Muscle layer of colon (tissue), 2 donors: Measurements from ENCODE around the gene AIPL1.

Source experiments
- H3K27ac ChIP-seq: one replicate; pipeline ENCODE4 v1.7.0; 2013; ENCODE audit warnings: low read depth, mild to moderate bottlenecking, low read length, moderate library complexity
- H3K27me3 ChIP-seq, 2 donors: one replicate each; pipeline ENCODE4 v1.7.0; 2013; ENCODE audit warnings: low read length in 2 of 2, mild to moderate bottlenecking in 2 of 2; ENCODE audit not compliant: insufficient read depth in 2 of 2, control insufficient read depth in 1 of 2
- H3K36me3 ChIP-seq: one replicate; pipeline ENCODE4 v1.7.0; 2013; ENCODE audit warnings: mild to moderate bottlenecking, low read length; ENCODE audit not compliant: insufficient read depth
- H3K4me1 ChIP-seq: one replicate; pipeline ENCODE4 v1.7.0; 2013; ENCODE audit warnings: mild to moderate bottlenecking, low read length; ENCODE audit not compliant: insufficient read depth
- H3K4me3 ChIP-seq, 2 donors: one replicate each; pipeline ENCODE4 v1.7.0; 2013; ENCODE audit warnings: low read length in 2 of 2, low read depth in 1 of 2, mild to moderate bottlenecking in 1 of 2, moderate library complexity in 1 of 2
- H3K9ac ChIP-seq: one replicate; pipeline ENCODE4 v1.7.0; 2013; ENCODE audit warnings: low read length
- H3K9me3 ChIP-seq: one replicate; pipeline ENCODE4 v1.7.0; 2013; ENCODE audit warnings: mild to moderate bottlenecking, low read length
- donor health status: abdominal sarcoma.
- donor health status: Adenocarcinoma of cecum.

The AIPL1 gene

DNA sequence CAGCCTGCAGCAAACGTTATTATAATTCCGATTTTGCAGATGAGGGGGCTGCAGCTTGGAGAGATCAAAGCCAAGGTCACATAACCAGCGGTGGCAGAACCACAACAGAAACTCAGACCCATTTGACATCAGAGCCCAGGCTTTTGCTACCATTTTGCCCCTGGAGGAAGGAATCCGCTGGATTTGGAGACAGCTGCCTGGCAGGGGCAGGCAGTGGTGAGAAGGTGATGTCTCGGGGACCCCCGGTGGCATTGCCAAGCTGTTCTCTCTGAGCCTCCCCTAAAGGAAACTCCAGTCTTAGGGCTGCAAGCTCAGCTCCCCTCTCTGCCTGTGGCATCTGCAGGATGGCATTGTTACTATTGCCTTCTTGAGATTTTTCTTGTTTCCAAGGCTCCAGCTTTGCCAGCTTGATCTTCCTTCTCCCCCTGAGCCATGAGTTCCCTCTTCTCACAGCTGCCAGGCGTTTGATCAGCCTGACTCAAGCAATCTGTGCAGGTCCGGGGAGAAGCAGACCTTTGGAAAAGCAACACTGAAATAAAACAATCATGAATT lies 40.8 kb downstream of the AIPL1 start:
- Histone ChIP-seq H3K9me3 (no peaks in the 10 kb centered on the region), H3K27me3 (peaks cover 0 to 10% of the 10 kb centered on the region in 2 donors), H3K36me3 (no peaks in the 10 kb centered on the region), H3K27ac (no peak overlapping the region), H3K4me1 (no peaks in the 10 kb centered on the region), H3K4me3 (no peak overlapping the region), H3K9ac (no peak overlapping the region)

DNA sequence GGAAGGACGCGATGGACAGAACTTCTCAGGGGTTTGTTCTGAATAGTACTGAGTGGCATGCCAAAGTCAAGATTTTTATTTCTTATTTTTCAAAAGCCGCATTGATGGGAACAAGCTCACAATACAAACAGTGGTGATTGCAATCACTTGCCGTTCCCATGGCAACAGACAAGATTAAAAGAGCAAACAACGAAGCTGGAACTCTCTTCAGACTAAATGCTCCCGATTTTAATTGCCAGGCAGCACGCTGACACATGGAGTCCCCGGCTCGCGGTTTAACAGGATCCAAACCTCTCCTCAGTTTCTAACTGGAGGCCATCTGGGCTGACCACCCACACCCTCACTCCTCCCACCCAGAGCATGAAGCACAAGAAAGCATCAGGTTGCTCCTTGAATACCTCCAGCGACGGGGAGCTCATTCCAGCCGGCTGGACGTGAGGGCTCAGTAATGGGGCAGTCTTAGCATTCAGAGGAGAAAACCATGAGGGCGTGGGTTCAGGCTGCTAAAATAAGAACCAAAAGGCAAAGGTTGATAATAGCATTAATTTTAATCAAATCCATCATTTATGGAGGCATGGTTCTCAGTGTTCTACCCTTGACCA lies 41.5 kb downstream of the AIPL1 start:
- Histone ChIP-seq H3K9me3 (no peaks in the 10 kb centered on the region), H3K27me3 (peaks cover 0 to 10% of the 10 kb centered on the region in 2 donors), H3K4me1 (no peaks in the 10 kb centered on the region), H3K9ac (no peak overlapping the region), H3K4me3 (no peak overlapping the region), H3K36me3 (no peaks in the 10 kb centered on the region), H3K27ac (no peak overlapping the region)

DNA sequence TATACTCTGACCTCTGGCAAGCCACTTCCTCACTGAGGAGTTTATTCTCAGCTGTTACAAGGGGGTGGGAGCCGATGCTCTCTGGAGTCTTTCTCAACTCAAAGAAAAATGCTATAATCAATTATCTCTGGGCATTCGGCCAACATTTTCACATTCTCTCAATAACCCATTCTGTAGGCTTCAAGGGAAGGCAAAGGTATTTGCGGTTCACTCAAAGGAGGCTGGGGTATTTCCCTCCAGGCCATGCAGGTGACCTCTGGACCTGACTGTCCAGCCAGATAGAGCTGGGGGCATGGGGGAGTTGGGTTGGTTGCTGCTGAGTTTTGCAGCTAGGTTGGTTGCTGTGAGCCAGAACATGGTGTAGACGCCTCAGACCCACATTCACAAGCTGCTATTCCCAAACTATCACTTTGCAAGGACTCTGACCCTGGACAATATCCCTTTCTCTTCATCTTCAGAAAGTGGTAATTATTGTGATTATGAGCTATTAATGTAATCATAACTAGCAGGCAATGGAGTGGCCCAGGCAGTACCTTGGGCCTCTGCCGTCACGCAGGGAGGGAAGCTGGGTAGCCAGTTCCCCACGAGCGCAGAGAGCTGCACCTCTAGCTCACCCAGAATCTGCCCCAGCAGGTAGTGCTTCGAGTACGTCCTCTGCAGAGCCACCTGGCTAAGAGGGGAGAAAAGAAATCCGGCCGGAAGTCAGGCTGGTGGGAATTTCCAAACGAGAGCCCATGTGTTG lies 42.1 kb downstream of the AIPL1 start:
- Histone ChIP-seq H3K27ac (no peak overlapping the region), H3K36me3 (no peaks in the 10 kb centered on the region), H3K4me1 (no peaks in the 10 kb centered on the region), H3K4me3 (no peak overlapping the region), H3K9me3 (no peaks in the 10 kb centered on the region), H3K27me3 (peaks cover 0 to 10% of the 10 kb centered on the region in 2 donors), H3K9ac (no peak overlapping the region)

DNA sequence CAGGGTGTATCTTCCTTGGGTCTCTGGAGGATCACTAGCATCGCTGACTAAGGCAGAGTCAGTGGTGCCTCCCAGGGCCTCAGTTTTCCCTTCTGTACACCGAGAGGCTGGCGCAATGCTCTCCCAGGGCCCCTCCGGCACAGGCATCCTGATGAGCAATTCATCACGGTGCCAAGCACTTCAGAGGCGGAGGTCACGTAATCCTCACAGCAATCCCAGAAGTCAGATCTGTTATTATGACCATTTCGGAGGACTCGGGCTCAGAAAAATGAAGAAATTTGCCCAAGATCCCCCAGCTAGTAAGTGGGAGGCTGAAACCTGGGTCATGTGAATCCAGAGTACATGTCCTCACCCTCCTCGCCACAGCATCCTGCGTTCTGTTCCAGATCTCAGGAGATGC lies 46.5 kb downstream of the AIPL1 start:
- Histone ChIP-seq H3K27ac (no peak overlapping the region), H3K4me1 (no peaks in the 10 kb centered on the region), H3K27me3 (no peaks in the 10 kb centered on the region)

DNA sequence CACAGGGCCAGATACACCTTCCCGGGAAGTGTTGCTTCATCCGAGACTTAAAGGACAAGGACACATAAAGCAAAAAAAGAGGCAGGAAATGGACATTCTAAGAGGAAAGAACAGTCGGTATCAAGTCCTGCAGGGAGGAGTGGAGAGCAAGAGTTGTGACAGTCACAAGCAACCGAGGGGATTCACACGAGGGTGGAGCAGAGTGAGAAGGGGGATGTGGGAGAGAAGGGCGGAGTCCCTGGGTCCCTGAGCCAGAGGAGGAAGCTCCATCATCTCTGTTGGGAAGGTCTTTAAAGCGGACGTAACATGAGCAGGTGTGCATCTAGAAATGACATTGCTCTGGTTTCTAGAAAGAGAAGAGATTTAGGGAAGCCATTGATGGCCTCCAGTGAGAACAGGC lies 47.1 kb downstream of the AIPL1 start:
- H3K9ac ChIP-seq = no peak overlapping the region
- no peak overlapping the region for H3K27ac ChIP-seq
- H3K4me3 ChIP-seq = no peak overlapping the region
- H3K27me3 ChIP-seq = no peaks in the 10 kb centered on the region
- H3K4me1 ChIP-seq = no peaks in the 10 kb centered on the region
- H3K9me3 ChIP-seq = no peaks in the 10 kb centered on the region
- no peaks in the 10 kb centered on the region for H3K36me3 ChIP-seq

More for the DNA sequence above, 46.5 kb downstream of the AIPL1 start:
- Histone ChIP-seq H3K9ac (no peak overlapping the region), H3K9me3 (no peaks in the 10 kb centered on the region), H3K36me3 (no peaks in the 10 kb centered on the region), H3K4me3 (no peak overlapping the region)

DNA sequence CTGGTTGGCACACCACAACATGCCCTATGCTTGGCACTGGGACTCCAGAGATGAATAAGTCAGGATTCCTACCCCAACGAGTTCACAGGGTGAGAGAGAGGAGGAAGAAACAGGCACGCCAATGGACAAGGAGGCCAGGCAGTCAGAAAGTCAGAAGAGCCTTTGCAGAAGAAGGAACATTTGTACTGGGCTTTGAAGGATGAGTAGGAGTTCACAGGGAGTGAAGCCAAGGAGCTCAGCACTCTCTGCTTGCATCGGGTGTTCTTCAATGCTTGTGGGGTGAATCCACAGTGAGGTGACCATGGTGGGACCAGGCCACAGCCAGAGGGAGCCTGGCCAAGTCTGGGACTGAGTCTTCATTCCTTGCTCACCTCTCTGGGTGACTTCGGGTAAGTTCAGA lies 47.5 kb downstream of the AIPL1 start:
- no peaks in the 10 kb centered on the region for H3K4me1 ChIP-seq
- H3K9me3 ChIP-seq = no peaks in the 10 kb centered on the region
- H3K4me3 ChIP-seq = no peak overlapping the region
- no peak overlapping the region for H3K27ac ChIP-seq
- H3K9ac ChIP-seq = no peak overlapping the region
- no peaks in the 10 kb centered on the region for H3K36me3 ChIP-seq
- H3K27me3 ChIP-seq = no peaks in the 10 kb centered on the region

DNA sequence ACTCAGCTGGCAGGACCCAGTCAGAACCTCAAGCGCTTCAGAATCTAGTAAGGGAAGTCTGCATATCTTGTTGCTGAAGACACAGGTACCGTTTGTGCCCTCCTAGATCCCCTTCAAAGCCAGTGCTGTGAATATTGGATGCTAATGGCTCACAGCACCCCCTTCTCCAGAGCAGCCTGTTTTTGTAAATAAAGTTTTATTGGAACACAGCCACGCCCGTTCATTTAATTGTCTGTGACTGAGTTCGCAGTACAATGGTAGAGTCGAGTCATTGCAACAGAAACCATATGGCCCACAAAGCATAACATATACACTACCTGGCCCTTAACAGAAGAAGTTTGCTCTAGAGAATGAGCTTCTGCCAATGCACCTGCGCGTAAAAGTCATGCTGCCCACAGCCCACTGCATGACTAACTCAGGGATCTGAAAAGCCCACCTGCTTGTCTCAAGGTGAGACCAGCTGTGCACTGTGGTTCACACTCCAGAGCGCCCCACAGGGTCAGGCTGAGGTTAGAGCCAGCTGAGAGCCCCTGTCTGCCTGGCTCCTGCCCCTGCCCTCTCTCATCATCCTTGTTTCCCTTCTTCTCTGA lies 48.8 kb downstream of the AIPL1 start:
- Histone ChIP-seq H3K9me3 (no peaks in the 10 kb centered on the region), H3K4me1 (no peaks in the 10 kb centered on the region)

DNA sequence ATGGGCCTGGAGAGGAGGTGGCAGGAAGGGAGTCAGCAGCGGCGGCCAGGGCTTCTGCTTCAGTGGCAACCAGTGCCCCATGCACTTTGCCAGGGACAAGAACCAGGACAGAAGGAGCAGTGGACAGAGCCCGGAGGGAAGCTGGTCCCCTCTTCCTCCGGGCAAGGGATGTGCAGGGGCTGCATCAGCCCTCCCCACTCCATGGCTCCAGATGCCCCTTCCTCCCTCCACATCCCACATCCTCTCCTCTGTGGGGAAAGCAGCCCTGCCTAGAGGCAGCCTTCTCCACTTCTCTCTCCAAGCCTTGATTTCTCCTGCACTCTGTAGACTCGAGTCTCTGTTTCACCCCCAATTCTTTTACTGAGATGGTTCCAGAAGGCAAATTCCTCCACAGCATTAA lies 50.4 kb downstream of the AIPL1 start:
- Histone ChIP-seq H3K27ac (no peak overlapping the region), H3K27me3 (no peaks in the 10 kb centered on the region), H3K9ac (no peak overlapping the region), H3K36me3 (no peaks in the 10 kb centered on the region), H3K4me3 (no peak overlapping the region), H3K4me1 (no peaks in the 10 kb centered on the region), H3K9me3 (no peaks in the 10 kb centered on the region)

More for the DNA sequence above, 48.8 kb downstream of the AIPL1 start:
- H3K9ac ChIP-seq = no peak overlapping the region
- no peak overlapping the region for H3K4me3 ChIP-seq
- no peaks in the 10 kb centered on the region for H3K27me3 ChIP-seq
- no peaks in the 10 kb centered on the region for H3K36me3 ChIP-seq
- H3K27ac ChIP-seq = no peak overlapping the region

DNA sequence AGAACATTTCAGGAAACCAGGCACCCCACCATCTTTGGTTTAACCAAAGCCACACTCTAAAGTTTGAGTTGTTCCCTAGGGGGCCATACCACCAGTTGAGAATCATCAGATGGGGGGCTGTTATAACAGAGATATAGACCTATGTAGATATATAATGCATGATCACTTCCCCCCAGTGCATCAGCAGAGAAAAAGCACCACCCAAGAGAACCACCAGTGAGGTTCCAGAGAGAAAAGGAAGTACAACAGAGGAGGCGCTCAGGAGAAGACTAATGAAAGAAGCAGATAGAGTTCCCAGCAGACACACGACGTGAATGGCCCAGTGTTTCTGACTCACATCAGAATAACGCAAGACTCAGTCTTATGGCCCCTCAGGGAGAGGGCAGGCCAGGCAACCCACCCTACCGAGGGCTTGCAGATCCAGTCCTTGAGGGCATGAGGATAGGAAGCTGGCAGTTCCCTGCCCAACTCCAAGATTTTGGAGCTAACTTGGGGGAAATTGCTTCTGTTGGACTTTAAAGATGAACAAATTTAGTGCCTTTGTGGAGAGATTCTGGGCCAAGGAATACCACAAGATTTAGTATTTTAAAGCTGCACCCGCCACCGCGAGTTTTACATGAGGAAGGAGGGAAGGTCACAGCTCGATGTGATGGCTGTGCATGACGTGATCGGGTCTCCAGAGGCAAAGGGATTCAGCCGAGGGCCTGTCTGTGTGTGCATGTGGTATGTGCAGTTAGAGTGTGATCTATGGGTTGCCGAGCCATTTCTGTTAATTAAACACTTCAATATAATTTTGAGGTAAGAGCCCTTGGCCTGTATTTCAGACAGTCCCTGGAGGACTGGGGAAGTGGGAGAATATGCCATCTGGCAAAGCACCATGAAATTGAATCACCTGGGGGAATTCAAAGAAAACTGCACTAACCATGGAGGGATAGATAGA lies 53.1 kb downstream of the AIPL1 start:
- Histone ChIP-seq H3K9ac (no peak overlapping the region), H3K27me3 (no peaks in the 10 kb centered on the region), H3K27ac (no peak overlapping the region), H3K4me1 (no peaks in the 10 kb centered on the region), H3K9me3 (no peaks in the 10 kb centered on the region), H3K36me3 (no peaks in the 10 kb centered on the region), H3K4me3 (no peak overlapping the region)

DNA sequence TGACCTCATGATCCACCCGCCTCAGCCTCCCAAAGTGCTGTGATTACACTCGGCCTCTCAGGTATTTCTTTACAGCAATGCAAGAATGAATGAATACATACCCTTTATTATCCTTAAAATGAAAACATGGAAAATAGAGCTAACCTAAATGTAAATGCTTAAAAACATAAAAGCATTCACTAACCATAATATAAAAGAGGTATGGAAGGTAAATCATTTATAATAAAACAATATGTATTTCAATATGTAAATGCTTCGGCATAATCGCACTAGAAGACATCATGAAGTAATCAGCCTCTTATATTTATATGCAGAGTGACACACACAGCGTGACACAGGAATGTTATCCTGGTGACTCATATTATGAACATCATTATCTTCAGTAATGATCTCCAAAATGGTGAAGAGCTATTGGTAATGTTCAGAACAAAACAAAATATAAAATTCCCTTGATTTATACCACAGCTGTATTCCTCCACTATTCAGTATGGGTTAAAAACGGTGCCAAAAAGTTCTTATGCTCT lies 53.9 kb downstream of the AIPL1 start:
- Histone ChIP-seq H3K9me3 (no peaks in the 10 kb centered on the region), H3K27ac (no peak overlapping the region), H3K4me1 (no peaks in the 10 kb centered on the region), H3K27me3 (no peaks in the 10 kb centered on the region), H3K36me3 (no peaks in the 10 kb centered on the region), H3K4me3 (no peak overlapping the region), H3K9ac (no peak overlapping the region)

DNA sequence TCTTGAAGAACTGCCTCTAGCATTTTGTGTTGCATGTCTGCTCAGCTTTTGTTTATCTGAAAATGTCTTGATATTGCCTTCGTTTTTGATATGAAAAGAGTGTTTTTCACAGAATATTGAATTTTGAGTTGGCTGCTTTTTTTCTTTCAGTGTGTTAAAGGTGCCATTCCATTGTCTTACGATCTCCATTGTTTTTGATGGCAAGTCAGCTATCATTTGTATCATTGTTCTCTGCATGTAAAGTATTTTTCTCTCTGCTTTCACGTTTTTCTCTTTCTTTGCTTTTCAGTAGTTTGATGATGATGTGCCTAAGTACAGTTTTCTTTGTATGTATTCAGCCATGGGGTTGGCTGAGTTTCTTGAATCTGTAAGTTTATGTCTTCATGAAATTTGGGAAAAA lies 57.0 kb downstream of the AIPL1 start:
- Histone ChIP-seq H3K9ac (no peak overlapping the region), H3K4me1 (no peaks in the 10 kb centered on the region), H3K36me3 (no peaks in the 10 kb centered on the region), H3K9me3 (no peaks in the 10 kb centered on the region), H3K4me3 (no peak overlapping the region), H3K27me3 (no peaks in the 10 kb centered on the region), H3K27ac (no peak overlapping the region)
